SK-N-SH treated with all-trans-retinoic acid at 6 μM for 48 hours (cell line): ENCODE measurements around the gene ZNF362.

Experiments used
- ARNTL ChIP-seq: fragments of 450-650 bp; formaldehyde crosslinking; IDR thresholded peaks from 2 replicates; pipeline ENCODE4 v1.5.0; 2020; ENCODE audit warnings: low read depth, mild to moderate bottlenecking, moderate library complexity, borderline replicate concordance
- PPARA ChIP-seq: fragments of 250-450 bp; sonication (Bioruptor Pico); IDR thresholded peaks from 2 replicates; pipeline ENCODE4 v1.5.0; 2020; ENCODE audit warnings: mild to moderate bottlenecking, borderline replicate concordance
- TSHZ2 ChIP-seq: fragments of 250-450 bp; sonication (Bioruptor Pico); IDR thresholded peaks from 2 replicates; pipeline ENCODE4 v1.5.0; 2020; ENCODE audit warnings: mild to moderate bottlenecking, moderate library complexity
- ZFP30 ChIP-seq: fragments of 450-650 bp; formaldehyde crosslinking; IDR thresholded peaks from 2 replicates; pipeline ENCODE4 v1.5.0; 2022; ENCODE audit warnings: mild to moderate bottlenecking, moderate library complexity
- TF ChIP-seq, protein P1 (sequence below): fragments of 250-450 bp; sonication (Bioruptor Pico); IDR thresholded peaks from 2 replicates; pipeline ENCODE4 v1.5.1; 2020; ENCODE audit warnings: low read depth, mild to moderate bottlenecking, moderate library complexity
- TF ChIP-seq, protein P2 (sequence below): fragments of 250-450 bp; sonication (Bioruptor Pico); IDR thresholded peaks from 2 replicates; pipeline ENCODE4 v1.5.1; 2021; ENCODE audit warnings: mild to moderate bottlenecking, moderate library complexity

DNA sequence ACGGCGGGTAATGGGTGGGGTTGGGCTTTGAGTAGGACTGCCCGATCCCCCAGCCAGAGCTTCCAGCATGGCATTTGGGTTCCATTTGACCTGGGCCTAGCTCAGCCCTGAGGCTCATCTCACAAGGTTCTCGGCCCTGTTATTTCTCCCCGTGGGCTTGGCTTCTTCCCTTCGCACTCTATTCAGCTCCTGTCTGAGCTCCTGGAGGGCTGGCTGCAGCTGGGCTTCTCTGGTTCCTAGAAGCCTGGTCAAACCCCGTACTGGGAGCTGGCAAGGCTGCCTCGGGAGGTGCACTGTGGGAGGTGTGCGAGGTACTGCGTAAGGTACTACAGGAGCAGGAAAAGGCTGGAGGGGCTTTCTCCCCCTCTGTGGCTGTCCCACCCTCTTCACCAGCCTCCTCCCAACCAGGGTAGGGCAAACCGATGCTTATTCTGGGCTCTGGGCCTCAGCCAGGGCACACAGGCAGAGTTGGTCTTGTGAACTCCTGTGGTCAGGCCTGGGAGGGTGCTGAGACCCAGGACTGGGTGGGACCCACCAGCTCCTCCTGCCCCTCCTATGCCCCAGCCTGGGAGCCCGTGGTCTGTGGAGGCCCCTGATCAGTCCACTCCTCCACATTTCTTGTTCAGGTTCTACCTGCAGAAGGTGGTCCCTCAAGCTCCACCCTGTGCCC, 63.8 kb downstream of the ZNF362 start:
- TF ChIP-seq ZFP30 (CRISPR knock-in tag) (no peak), ARNTL (no peak), PPARA (CRISPR knock-in tag) (no peak), TSHZ2 (CRISPR knock-in tag) (no peak)
- TF ChIP-seq, protein P1, sequence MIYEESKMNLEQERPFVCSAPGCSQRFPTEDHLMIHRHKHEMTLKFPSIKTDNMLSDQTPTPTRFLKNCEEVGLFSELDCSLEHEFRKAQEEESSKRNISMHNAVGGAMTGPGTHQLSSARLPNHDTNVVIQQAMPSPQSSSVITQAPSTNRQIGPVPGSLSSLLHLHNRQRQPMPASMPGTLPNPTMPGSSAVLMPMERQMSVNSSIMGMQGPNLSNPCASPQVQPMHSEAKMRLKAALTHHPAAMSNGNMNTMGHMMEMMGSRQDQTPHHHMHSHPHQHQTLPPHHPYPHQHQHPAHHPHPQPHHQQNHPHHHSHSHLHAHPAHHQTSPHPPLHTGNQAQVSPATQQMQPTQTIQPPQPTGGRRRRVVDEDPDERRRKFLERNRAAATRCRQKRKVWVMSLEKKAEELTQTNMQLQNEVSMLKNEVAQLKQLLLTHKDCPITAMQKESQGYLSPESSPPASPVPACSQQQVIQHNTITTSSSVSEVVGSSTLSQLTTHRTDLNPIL (CRISPR knock-in tag), result no peak
- TF ChIP-seq, protein P2, sequence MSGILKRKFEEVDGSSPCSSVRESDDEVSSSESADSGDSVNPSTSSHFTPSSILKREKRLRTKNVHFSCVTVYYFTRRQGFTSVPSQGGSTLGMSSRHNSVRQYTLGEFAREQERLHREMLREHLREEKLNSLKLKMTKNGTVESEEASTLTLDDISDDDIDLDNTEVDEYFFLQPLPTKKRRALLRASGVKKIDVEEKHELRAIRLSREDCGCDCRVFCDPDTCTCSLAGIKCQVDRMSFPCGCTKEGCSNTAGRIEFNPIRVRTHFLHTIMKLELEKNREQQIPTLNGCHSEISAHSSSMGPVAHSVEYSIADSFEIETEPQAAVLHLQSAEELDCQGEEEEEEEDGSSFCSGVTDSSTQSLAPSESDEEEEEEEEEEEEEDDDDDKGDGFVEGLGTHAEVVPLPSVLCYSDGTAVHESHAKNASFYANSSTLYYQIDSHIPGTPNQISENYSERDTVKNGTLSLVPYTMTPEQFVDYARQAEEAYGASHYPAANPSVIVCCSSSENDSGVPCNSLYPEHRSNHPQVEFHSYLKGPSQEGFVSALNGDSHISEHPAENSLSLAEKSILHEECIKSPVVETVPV (CRISPR knock-in tag), result no peak
